VCaP (cell line): ENCODE data around the gene PRRC1.

Experiments used
- H3K27ac ChIP-seq: fragments of 450-650 bp; 2 replicates; pipeline ENCODE4 v1.5.1; 2017
- TF ChIP-seq, protein P1 (sequence below): fragments of 450-650 bp; conservative IDR thresholded peaks from 2 replicates; pipeline ENCODE4 v1.5.1; 2017; ENCODE audit warnings: mild to moderate bottlenecking, moderate library complexity

PRRC1 gene

DNA sequence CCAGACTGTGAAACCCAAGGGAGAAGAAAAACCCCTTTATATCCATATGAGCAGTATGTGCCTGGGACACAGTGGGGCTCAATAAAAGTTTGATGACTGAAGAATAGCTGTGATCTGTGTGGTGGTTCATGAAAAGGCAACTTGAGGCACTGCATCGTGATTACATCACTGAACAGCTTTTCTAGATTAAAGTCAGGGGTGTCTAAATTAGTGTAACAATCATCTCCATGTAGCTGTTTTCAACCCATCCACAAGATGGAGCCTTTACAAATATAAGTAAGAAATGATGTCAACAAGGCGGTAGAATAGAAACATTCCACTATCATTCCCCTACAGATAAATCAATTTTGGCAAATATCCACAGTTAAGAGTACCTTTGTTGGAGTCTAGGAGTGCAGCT is 55.5 kb downstream of the PRRC1 start:
- no peak overlapping the region for H3K27ac ChIP-seq
- TF ChIP-seq, protein P1, sequence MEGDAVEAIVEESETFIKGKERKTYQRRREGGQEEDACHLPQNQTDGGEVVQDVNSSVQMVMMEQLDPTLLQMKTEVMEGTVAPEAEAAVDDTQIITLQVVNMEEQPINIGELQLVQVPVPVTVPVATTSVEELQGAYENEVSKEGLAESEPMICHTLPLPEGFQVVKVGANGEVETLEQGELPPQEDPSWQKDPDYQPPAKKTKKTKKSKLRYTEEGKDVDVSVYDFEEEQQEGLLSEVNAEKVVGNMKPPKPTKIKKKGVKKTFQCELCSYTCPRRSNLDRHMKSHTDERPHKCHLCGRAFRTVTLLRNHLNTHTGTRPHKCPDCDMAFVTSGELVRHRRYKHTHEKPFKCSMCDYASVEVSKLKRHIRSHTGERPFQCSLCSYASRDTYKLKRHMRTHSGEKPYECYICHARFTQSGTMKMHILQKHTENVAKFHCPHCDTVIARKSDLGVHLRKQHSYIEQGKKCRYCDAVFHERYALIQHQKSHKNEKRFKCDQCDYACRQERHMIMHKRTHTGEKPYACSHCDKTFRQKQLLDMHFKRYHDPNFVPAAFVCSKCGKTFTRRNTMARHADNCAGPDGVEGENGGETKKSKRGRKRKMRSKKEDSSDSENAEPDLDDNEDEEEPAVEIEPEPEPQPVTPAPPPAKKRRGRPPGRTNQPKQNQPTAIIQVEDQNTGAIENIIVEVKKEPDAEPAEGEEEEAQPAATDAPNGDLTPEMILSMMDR, result peak; percentile 66

DNA sequence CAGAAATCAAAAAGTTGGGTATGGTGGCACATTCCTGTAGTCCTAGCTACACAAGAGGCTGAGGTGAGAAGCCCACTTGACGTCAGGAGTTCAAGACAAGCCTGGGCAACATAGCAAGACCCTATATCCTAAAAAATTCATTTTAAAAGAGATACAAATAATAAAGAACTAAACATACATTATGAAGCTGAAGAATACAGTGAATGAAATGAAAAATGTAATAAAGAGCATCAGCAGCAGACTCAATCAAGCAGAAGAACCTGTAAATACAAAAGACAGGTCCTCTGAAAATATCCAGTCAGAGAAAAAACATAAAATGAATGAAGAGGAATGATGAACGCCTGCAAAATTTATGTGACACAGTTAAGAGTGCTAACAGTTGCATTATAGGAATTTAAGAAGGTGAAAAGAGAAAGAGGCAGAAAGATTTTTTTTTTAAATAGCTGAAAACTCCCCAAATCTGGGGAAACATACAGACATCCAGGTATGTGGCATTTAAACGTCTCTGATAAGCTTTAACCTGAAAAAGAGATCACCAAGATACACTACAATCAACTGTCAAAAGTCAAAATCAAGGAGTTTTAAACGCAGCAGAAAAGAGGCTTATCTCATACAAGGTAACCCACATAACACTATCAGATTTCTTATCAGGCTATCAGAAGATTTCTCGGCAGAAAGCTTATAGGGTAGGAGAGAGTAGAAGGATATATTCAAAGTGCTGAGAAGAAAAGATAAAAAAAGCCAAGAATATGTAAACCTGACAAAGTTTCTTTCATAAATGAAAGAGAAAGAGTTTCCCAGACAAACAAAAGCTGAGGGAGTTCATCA is 57.6 kb downstream of the PRRC1 start:
- TF ChIP-seq, protein P1, result no peak
- no peak overlapping the region for H3K27ac ChIP-seq

DNA sequence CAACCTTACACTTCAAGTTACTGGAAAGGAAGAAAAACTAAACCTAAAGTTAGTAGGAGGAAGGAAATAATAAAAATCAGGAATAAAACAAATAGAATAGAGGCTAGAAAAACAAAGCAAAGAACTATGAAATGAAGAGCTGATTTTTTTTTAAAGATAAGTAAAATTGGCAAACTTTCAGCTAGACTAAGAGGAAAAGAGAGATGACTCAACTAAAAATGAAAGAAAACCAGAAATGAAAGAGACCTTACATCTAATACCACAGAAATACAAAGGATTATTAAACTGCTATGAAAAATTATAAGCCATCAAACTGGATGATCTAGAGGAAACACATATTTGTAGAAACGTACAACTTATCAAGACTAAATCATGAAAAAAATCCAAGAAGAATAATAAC is 60.0 kb downstream of the PRRC1 start:
- no peak overlapping the region for H3K27ac ChIP-seq
- TF ChIP-seq, protein P1, result no peak

DNA sequence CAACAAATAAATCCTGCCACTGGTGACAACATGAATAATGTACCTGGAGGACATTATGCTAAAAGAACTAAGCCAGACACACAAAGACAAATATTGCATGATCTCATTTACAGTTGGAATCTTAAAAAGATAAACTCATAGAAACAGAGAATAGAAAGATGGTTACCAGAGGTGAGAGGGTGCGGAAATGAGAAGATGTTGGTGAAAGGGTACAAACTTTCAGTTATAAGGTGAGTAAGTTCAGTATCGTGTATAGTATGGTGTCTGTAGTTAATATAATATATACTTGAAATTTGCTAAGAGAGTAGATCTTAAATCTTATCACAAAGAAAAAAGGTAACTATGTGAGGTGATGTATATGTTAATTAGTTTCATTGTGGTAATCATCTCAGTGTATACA is 63.3 kb downstream of the PRRC1 start:
- no peak overlapping the region for H3K27ac ChIP-seq
- TF ChIP-seq, protein P1, result no peak

DNA sequence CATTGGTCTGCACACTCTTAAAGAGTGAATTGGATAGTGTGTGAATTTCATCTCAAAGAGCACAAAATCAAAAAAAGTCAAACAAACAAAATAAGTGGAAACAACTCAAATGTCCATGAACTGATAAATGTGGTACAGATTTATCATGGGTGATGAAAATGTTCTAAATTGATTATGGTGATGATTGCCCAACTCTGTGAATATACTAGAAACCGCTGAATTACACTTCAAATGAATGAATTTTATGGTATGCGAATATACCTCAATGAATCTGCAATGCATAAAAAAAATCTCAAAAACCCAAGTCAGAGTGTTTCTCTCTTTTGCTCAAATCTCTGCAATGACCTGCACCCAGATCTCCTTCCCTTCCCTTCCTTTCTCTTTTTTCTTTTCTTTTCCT is 64.0 kb downstream of the PRRC1 start:
- H3K27ac ChIP-seq, result no peak overlapping the region
- TF ChIP-seq, protein P1, result no peak

DNA sequence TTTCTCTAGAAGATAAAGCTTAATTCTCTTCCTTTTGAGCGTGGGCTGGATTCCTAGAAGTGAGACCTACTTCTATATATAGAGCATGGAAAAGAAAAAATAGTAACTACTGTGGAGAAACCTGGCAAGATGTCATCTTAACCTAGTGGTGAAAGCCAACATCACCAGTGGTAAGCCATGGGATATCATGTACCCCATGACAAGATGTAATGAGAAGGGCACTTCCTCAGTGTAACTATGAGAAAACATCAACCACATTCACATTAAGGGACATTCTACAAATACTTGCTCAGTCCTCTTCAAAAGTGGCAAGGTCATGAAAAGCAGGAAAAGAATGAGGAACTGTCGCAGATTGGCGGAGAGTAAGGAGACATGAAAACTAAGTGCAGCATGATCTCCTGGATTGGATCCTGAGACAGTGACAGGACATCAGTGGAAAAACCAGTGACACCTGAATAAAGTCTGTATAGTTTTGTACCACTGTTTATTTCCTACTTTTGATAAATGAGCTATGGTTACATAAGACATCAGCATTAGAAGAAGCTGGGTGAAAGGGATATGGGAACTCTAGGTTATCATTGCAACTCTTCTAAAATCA is 65.4 kb downstream of the PRRC1 start:
- TF ChIP-seq, protein P1, result no peak
- no peak overlapping the region for H3K27ac ChIP-seq

DNA sequence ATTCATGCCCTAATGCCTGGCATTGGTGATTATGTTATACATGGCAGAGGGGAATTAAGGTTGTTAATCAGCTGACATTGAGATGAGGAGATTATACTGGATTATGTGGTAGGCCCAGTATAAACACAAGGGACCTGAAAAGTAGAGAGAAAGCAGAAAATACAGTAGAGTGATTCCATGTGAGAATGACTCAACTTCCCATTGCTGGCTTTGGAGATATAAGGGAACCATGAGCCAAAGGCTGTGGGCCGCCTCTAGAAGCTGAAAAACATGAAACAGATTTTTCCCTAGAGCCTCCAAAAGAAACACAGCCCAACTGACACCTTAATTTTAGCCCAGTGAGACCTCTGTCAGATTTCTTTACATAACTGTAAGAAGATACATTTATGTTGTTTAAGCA is 66.4 kb downstream of the PRRC1 start:
- no peak overlapping the region for H3K27ac ChIP-seq
- TF ChIP-seq, protein P1, result no peak
